IMR-90 (cell line): ENCODE data around the gene SERPINB10. TPM values are rescaled to one million over a fixed set of nuclear protein-coding genes. Genes with fewer than 3 reads are reported as not detected.

ENCODE experiments used
- ATAC-seq: fragments of 200-7000 bp; cut with Tn5 transposase; 2 replicates; pipeline ENCODE4 v1.9.1; 2020; ENCODE audit warnings: low read depth, mild to moderate bottlenecking, moderate library complexity
- BruUV-seq: library from RNA; stranded (reverse); fragments of 400-500 nt; replicated peaks from 2 replicates; lab custom pipeline; 2021; lab: Mats Ljungman, UMichigan
- CTCF ChIA-PET: fragments of 300-600 bp; formaldehyde crosslinking; extraction: SDS; loops from one replicate; lab custom pipeline; 2021; ENCODE audit warnings: antibody characterized with exemption; lab: Yijun Ruan, JAX
- POLR2A ChIA-PET: fragments of 300-600 bp; sonication (Branson Sonifier 250); formaldehyde crosslinking; loops from one replicate; lab custom pipeline; 2022; ENCODE audit warnings: antibody characterized with exemption; ENCODE audit not compliant: unreplicated experiment; lab: Charles Lee
- DNase-seq: peaks from one replicate; pipeline ENCODE4 v3.0.0; 2013
- H2AFZ ChIP-seq: replicated peaks from 2 replicates; pipeline ENCODE3; 2013; ENCODE audit warnings: low read length, mild to moderate bottlenecking; ENCODE audit not compliant: poor library complexity
- H2AK5ac ChIP-seq: 2 replicates; pipeline ENCODE4 v1.6.1; 2013; ENCODE audit warnings: low read depth, low read length, inconsistent platforms
- H2AK9ac ChIP-seq: replicated peaks from 2 replicates; pipeline ENCODE3; 2013; ENCODE audit warnings: mild to moderate bottlenecking, low read depth, low read length, moderate library complexity; ENCODE audit not compliant: poor library complexity
- H2BK120ac ChIP-seq: 2 replicates; pipeline ENCODE4 v1.6.1; 2013; ENCODE audit warnings: low read depth, low read length, inconsistent platforms
- H2BK15ac ChIP-seq: 3 replicates; pipeline ENCODE4 v1.6.1; 2013; ENCODE audit warnings: low read depth, low read length, inconsistent platforms
- H2BK20ac ChIP-seq: 2 replicates; pipeline ENCODE4 v1.6.1; 2013; ENCODE audit warnings: low read depth, mild to moderate bottlenecking, inconsistent platforms, low read length, moderate library complexity
- H2BK5ac ChIP-seq: 2 replicates; pipeline ENCODE4 v1.6.1; 2013; ENCODE audit warnings: mild to moderate bottlenecking, low read depth, low read length, inconsistent platforms; ENCODE audit not compliant: poor library complexity, severe bottlenecking
- H3K14ac ChIP-seq: replicated peaks from 2 replicates; pipeline ENCODE4 v1.6.1; 2013; ENCODE audit warnings: low read depth, low read length, inconsistent platforms
- H3K18ac ChIP-seq: 2 replicates; pipeline ENCODE4 v1.6.1; 2013; ENCODE audit warnings: low read depth, low read length, control low read depth
- H3K23ac ChIP-seq: 2 replicates; pipeline ENCODE4 v1.6.1; 2013; ENCODE audit warnings: low read depth, low read length, inconsistent platforms
- H3K27ac ChIP-seq: 2 replicates; pipeline ENCODE4 v1.5.1; 2013; ENCODE audit warnings: mild to moderate bottlenecking, control low read depth, low read length; ENCODE audit not compliant: insufficient read depth
- H3K27me3 ChIP-seq: 2 replicates; pipeline ENCODE4 v1.6.1; 2013; ENCODE audit warnings: low read length; ENCODE audit not compliant: control insufficient read depth, insufficient read depth
- H3K36me3 ChIP-seq: 2 replicates; pipeline ENCODE4 v1.6.1; 2013; ENCODE audit warnings: low read length, mixed read lengths; ENCODE audit not compliant: control insufficient read depth, insufficient read depth
- H3K4ac ChIP-seq: 2 replicates; pipeline ENCODE4 v1.6.1; 2013; ENCODE audit warnings: low read depth, low read length, inconsistent platforms
- H3K4me1 ChIP-seq: 2 replicates; pipeline ENCODE4 v1.6.1; 2013; ENCODE audit warnings: low read length, mixed read lengths; ENCODE audit not compliant: control insufficient read depth, insufficient read depth
- H3K4me2 ChIP-seq: 2 replicates; pipeline ENCODE4 v1.6.1; 2013; ENCODE audit warnings: low read depth, mild to moderate bottlenecking, control low read depth, low read length, moderate library complexity
- H3K4me3 ChIP-seq: 2 replicates; pipeline ENCODE4 v1.5.1; 2013; ENCODE audit warnings: low read depth, mild to moderate bottlenecking, control low read depth, low read length, moderate library complexity; ENCODE audit not compliant: insufficient read depth
- H3K56ac ChIP-seq: 2 replicates; pipeline ENCODE4 v1.6.1; 2013; ENCODE audit warnings: low read length, inconsistent platforms; ENCODE audit not compliant: insufficient read depth; ENCODE audit errors: extremely low read depth
- H3K79me1 ChIP-seq, 2 experiments: 2 replicates each; pipeline ENCODE4 v1.6.1; 2013; ENCODE audit warnings: low read length in 2 of 2, inconsistent platforms in 1 of 2, low read depth in 1 of 2
- H3K9ac ChIP-seq: 2 replicates; pipeline ENCODE4 v1.6.1; 2013; ENCODE audit warnings: low read depth, low read length, control low read depth
- H3K9me1 ChIP-seq: 2 replicates; pipeline ENCODE4 v1.6.1; 2013; ENCODE audit warnings: low read length, inconsistent platforms; ENCODE audit not compliant: insufficient read depth
- H3K9me3 ChIP-seq: 2 replicates; pipeline ENCODE4 v1.6.1; 2013; ENCODE audit warnings: low read length; ENCODE audit not compliant: control insufficient read depth, insufficient read depth
- H4K20me1 ChIP-seq: 2 replicates; pipeline ENCODE4 v1.6.1; 2013; ENCODE audit warnings: low read length, inconsistent platforms; ENCODE audit not compliant: insufficient read depth
- H4K5ac ChIP-seq: 2 replicates; pipeline ENCODE4 v1.6.1; 2013; ENCODE audit warnings: mild to moderate bottlenecking, low read depth, low read length, control low read depth
- H4K8ac ChIP-seq, 2 experiments: 2 replicates each; pipeline ENCODE4 v1.6.1; 2013; ENCODE audit warnings: low read depth in 2 of 2, low read length in 2 of 2, control low read depth in 1 of 2, inconsistent platforms in 1 of 2
- H4K91ac ChIP-seq: 2 replicates; pipeline ENCODE4 v1.6.1; 2013; ENCODE audit warnings: low read depth, low read length, inconsistent platforms; ENCODE audit not compliant: insufficient read depth
- CEBPB ChIP-seq: IDR thresholded peaks from 2 replicates; pipeline ENCODE4 v1.6.1; 2012; ENCODE audit warnings: low read depth, low read length, improper control_type of control experiment
- FOS ChIP-seq: fragments of 150-350 bp; IDR thresholded peaks from 2 replicates; pipeline ENCODE4 v1.6.1; 2016; ENCODE audit warnings: low read depth, low read length
- RAD21 ChIP-seq: IDR thresholded peaks from 2 replicates; pipeline ENCODE4 v1.6.1; 2012; ENCODE audit warnings: low read length, improper control_type of control experiment
- SMC3 ChIP-seq: fragments of 150-350 bp; IDR thresholded peaks from 2 replicates; pipeline ENCODE4 v1.6.1; 2016; ENCODE audit warnings: low read depth, mild to moderate bottlenecking, antibody characterized with exemption, low read length, moderate library complexity
- WGBS, 2 experiments: methylation state at CpG; one replicate each; pipeline versions ENCODE4 v1.1.5 to v1.1.7; 2013; ENCODE audit warnings: missing lambda C conversion rate in 2 of 2; ENCODE audit not compliant: insufficient read length in 1 of 2; ENCODE audit errors: extremely low coverage in 2 of 2; 5-methylcytosine and 5-hydroxymethylcytosine counted together
- dilution Hi-C: fragments of 300-500 bp; cut with HindIII; formaldehyde crosslinking; loops from one replicate; pipeline ENCODE4 v1.14.3; 2018; ENCODE audit warnings: low sequenced_read_pairs; ENCODE audit not compliant: unreplicated experiment
- in situ Hi-C: fragments of 300-500 bp; cut with MboI; formaldehyde crosslinking; loops from 3 replicates; pipeline ENCODE4 v1.14.3; 2019; ENCODE audit warnings: low sequenced_read_pairs, inconsistent platforms, mixed read lengths
- intact Hi-C: fragments of 100-400 bp; cut with micrococcal nuclease; formaldehyde crosslinking; loops from 2 replicates; pipeline ENCODE4 v1.10.0; 2022
- polyA plus RNA-seq, 3 experiments: library from polyadenylated mRNA; depleted of rRNA; stranded (reverse); fragments of >200 nt; gene quantifications; 2 replicates each; pipeline ENCODE4 v1.2.3, GENCODE V29; 2012; ENCODE audit warnings: low replicate concordance in 1 of 3
- total RNA-seq: library from RNA; depleted of rRNA; stranded (reverse); fragments of >200 nt; gene quantifications from 2 replicates; pipeline ENCODE4 v1.2.3, GENCODE V29; 2012

The SERPINB10 gene
- total and polyA plus RNA-seq, 2 of the 4 experiments (the other 2 are of a cell fraction) = not detected

- H4K5ac ChIP-seq = no peak overlapping the region
- dilution Hi-C loops = no loop called here
- no peak overlapping the region for H3K56ac ChIP-seq
These were observed 28.0 kb upstream of the SERPINB10 start for GRCh38 chr18:63879709-63880108.

More at GRCh38 chr18:63879709-63880108, 28.0 kb upstream of the SERPINB10 start:
- Histone ChIP-seq H3K79me1 (no peaks in the 10 kb centered on the region), H3K4me2 (no peak overlapping the region), H2BK15ac (no peak overlapping the region), H2BK120ac (peak overlapping the region; percentile 0; the same call in 1 of the 2 replicates), H4K8ac (no peak overlapping the region), H3K27me3 (no peaks in the 10 kb centered on the region), H3K9me1 (peaks cover 2% of the 10 kb centered on the region; the same call in 1 of the 2 replicates), H3K4me1 (no peaks in the 10 kb centered on the region; the same call in 1 of the 2 replicates), H2AK9ac (no peak overlapping the region), H3K27ac (no peak overlapping the region), H3K9me3 (no peaks in the 10 kb centered on the region), H3K9ac (no peak overlapping the region), H3K36me3 (no peaks in the 10 kb centered on the region), H3K4ac (no peak overlapping the region), H3K18ac (no peak overlapping the region), H2AK5ac (no peak overlapping the region), H3K14ac (no peak overlapping the region), H4K20me1 (no peaks in the 10 kb centered on the region), H4K91ac (no peak overlapping the region), H3K4me3 (no peak overlapping the region), H2AFZ (no peak overlapping the region), H2BK20ac (no peak overlapping the region), H3K23ac (no peak overlapping the region), H2BK5ac (no peak overlapping the region)
- in situ Hi-C loops = no loop called here
- DNase-seq (peak; percentile 62), ATAC-seq (no peak)
- no CpG with 5 or more reads among the region's 2 CpGs for WGBS, 2 experiments
- ChIA-PET CTCF (no interaction called here), POLR2A (no interaction called here)
- intact Hi-C loops = loop anchor here (5.0 kb wide), 1 partner anchor 98 kb away; no protein-coding TSS in a partner anchor
- TF ChIP-seq SMC3 (no peak), RAD21 (no peak), CEBPB (peak; percentile 70), FOS (0 out of 2 replicates have a peak, but pooled peaks have one; percentile 34)
- no TSS peak for BruUV-seq
